ENCODE results near the gene OR1B1.
"Not testable (repeated sequence)": the region's sequence is repeated elsewhere in the genome, so short reads cannot be mapped to it uniquely, and the experiment has no call there.

The OR1B1 gene

GRCh38 chr9:122657527-122657926, at the start of gene OR1B1:
Gene OR1B1 (minus strand): TSS chr9:122657627.
- DNase-seq, result no peak

GRCh38 chr9:122695696-122696095, 38.3 kb upstream of the OR1B1 start:
- DNase-seq, result no peak

GRCh38 chr9:122684851-122685250, 27.4 kb upstream of the OR1B1 start:
- DNase-seq, result no peak

- no peak for DNase-seq
These were observed 15.1 kb upstream of the OR1B1 start for GRCh38 chr9:122672481-122672880.

- DNase-seq, result no peak
These were observed 4.0 kb upstream of the OR1B1 start, which contains the start of gene OR1L1 for GRCh38 chr9:122661416-122661815. Gene OR1L1 (plus strand): TSS chr9:122661716. CDS start chr9:122661716, 0 bp downstream.

- DNase-seq, result no peak
These were observed 1.0 kb downstream of the OR1B1 start for GRCh38 chr9:122656378-122656777.

- DNase-seq, result no peak
These were observed 15.2 kb downstream of the OR1B1 start for GRCh38 chr9:122642226-122642625.

- DNase-seq, result no peak
These were observed 37.4 kb downstream of the OR1B1 start for GRCh38 chr9:122619996-122620395.

- DNase-seq, result no peak
These were observed 43.1 kb downstream of the OR1B1 start, which contains the start of gene OR1Q1 for GRCh38 chr9:122614362-122614761. Gene OR1Q1 (plus strand): TSS chr9:122614738. CDS start chr9:122614738, 0 bp downstream.

GRCh38 chr9:122609804-122610203, 47.6 kb downstream of the OR1B1 start:
- no peak for DNase-seq

- DNase-seq, result no peak
These were observed 50.8 kb downstream of the OR1B1 start for GRCh38 chr9:122606587-122606986.

GRCh38 chr9:122605691-122606090, 51.7 kb downstream of the OR1B1 start:
- no peak for DNase-seq

GRCh38 chr9:122583284-122583683, 74.1 kb downstream of the OR1B1 start, which contains the start of gene OR1L8:
Gene OR1L8 (minus strand): TSS chr9:122583384. CDS start chr9:122568477, 14,907 bp downstream.
- not testable (repeated sequence) for DNase-seq

GRCh38 chr9:122580360-122580759, 77.1 kb downstream of the OR1B1 start:
- no peak for DNase-seq

- DNase-seq, result no peak
These were observed 77.6 kb downstream of the OR1B1 start for GRCh38 chr9:122579874-122580273.

Data from activated CD8-positive, alpha-beta memory T cell treated with anti-CD3 and anti-CD28 coated beads for 24 hours (primary cell).